ENCODE measurements around the gene SERPINA9.

SERPINA9 gene

GRCh38 chr14:94461526-94462218, 14.3 kb downstream of the SERPINA9 start:
- no peak for DNase-seq

GRCh38 chr14:94460631-94461416, 15.2 kb downstream of the SERPINA9 start:
- DNase-seq: peak in 1 of 5 experiments; percentile 7

GRCh38 chr14:94458558-94459205, 17.3 kb downstream of the SERPINA9 start:
- no peak for DNase-seq

GRCh38 chr14:94458096-94458495, 17.9 kb downstream of the SERPINA9 start:
- DNase-seq: no peak

- DNase-seq: no peak
These were observed 20.1 kb downstream of the SERPINA9 start for GRCh38 chr14:94455928-94456327.

GRCh38 chr14:94451826-94452225, 24.2 kb downstream of the SERPINA9 start:
- DNase-seq: no peak

GRCh38 chr14:94451091-94451771, 24.8 kb downstream of the SERPINA9 start:
- DNase-seq: no peak

- DNase-seq: no peak
These were observed 25.3 kb downstream of the SERPINA9 start for GRCh38 chr14:94450722-94451090.

- no peak for DNase-seq
These were observed 26.1 kb downstream of the SERPINA9 start for GRCh38 chr14:94449930-94450329.

- no peak for DNase-seq
These were observed 27.8 kb downstream of the SERPINA9 start for GRCh38 chr14:94448071-94448808.

GRCh38 chr14:94447206-94447605, 28.8 kb downstream of the SERPINA9 start:
- no peak for DNase-seq

GRCh38 chr14:94446126-94446525, 29.9 kb downstream of the SERPINA9 start:
- no peak for DNase-seq

- no peak for DNase-seq
These were observed 31.0 kb downstream of the SERPINA9 start for GRCh38 chr14:94445003-94445402.

GRCh38 chr14:94441531-94442205, 34.3 kb downstream of the SERPINA9 start:
- no peak for DNase-seq

GRCh38 chr14:94441130-94441529, 34.9 kb downstream of the SERPINA9 start:
- no peak for DNase-seq

GRCh38 chr14:94439453-94440057, 36.4 kb downstream of the SERPINA9 start:
- no peak for DNase-seq

- no peak for DNase-seq
These were observed 47.4 kb downstream of the SERPINA9 start for GRCh38 chr14:94428610-94429009.

- DNase-seq: no peak
These were observed 48.9 kb downstream of the SERPINA9 start for GRCh38 chr14:94427016-94427613.

- no peak for DNase-seq
These were observed 49.5 kb downstream of the SERPINA9 start for GRCh38 chr14:94426526-94426925.

- no peak for DNase-seq
These were observed 51.6 kb downstream of the SERPINA9 start for GRCh38 chr14:94424371-94424770.

Measured in T-helper 2 cell (primary cell).